Right lobe of liver (tissue), 6 donors: ENCODE data around the gene MAPK8. TPM values are rescaled to one million over a fixed set of nuclear protein-coding genes. Genes with fewer than 3 reads are reported as not detected.

ENCODE experiments used
- ATAC-seq, 4 donors: fragments of 200-7000 bp; cut with Tn5 transposase; one replicate each; pipeline ENCODE4 v1.9.1; 2020; ENCODE audit warnings: mild to moderate bottlenecking in 4 of 4, moderate library complexity in 4 of 4
- DNase-seq, 3 donors: peaks; one replicate each; pipeline ENCODE4 v3.0.0-alpha.2; 2020
- H3K27ac ChIP-seq, 3 donors: fragments of 200-600 bp; one replicate each; pipeline ENCODE4 v1.8.0; 2022
- H3K27me3 ChIP-seq, 2 donors: fragments of 200-600 bp; one replicate each; pipeline ENCODE4 v1.8.0; 2022
- H3K36me3 ChIP-seq, 4 donors: fragments of 200-600 bp; sonication (generic) in 1 of 4; one replicate each; pipeline versions ENCODE4 v1.5.1 to v1.8.0; 2017 to 2022; ENCODE audit warnings: control low read depth in 1 of 4
- H3K4me1 ChIP-seq, 4 donors: fragments of 200-600 bp; sonication (generic) in 1 of 4; one replicate each; pipeline versions ENCODE4 v1.5.1 to v1.8.0; 2017 to 2022; ENCODE audit warnings: control low read depth in 1 of 4
- H3K4me3 ChIP-seq, 3 donors: fragments of 200-600 bp; one replicate each; pipeline ENCODE4 v1.8.0; 2022
- H3K9me3 ChIP-seq, 4 donors: fragments of 200-600 bp; sonication (generic) in 1 of 4; one replicate each; pipeline versions ENCODE4 v1.5.1 to v1.8.0; 2017 to 2022; ENCODE audit warnings: control low read depth in 1 of 4
- CTCF ChIP-seq, 4 donors: fragments of 200-600 bp in 3 of 4; fragments of 450-650 bp in 1 of 4; IDR thresholded peaks; one replicate each; pipeline versions ENCODE4 v1.5.1 to v1.8.0; 2016 to 2022; ENCODE audit warnings: antibody characterized with exemption in 4 of 4, mild to moderate bottlenecking in 2 of 4
- POLR2A ChIP-seq: fragments of 450-650 bp; IDR thresholded peaks from one replicate; pipeline ENCODE4 v1.6.1; 2017; ENCODE audit warnings: antibody characterized with exemption, mild to moderate bottlenecking
- WGBS: methylation state at CpG from one replicate; pipeline ENCODE4 v1.1.6; 2018; ENCODE audit warnings: low coverage, low lambda C conversion rate; ENCODE audit not compliant: insufficient coverage; ENCODE audit errors: missing lambda C conversion rate; 5-methylcytosine and 5-hydroxymethylcytosine counted together
- intact Hi-C, 2 donors: fragments of 100-400 bp; cut with DNase I; formaldehyde crosslinking; loops; one replicate each; pipeline versions ENCODE4 v1.11.2 to v1.14.1; 2022
- total RNA-seq, 6 experiments: library from RNA; depleted of rRNA in 2 of 6; stranded (reverse); fragments of >200 nt in 2 of 6; fragmentation: NEBNext Ultra II Directional in 3 of 6; extraction: Animal tissue kit (Norgen Biotek cat#: 25700) in 3 of 6; gene quantifications; one replicate each; pipeline versions ENCODE4 v1.1.0 to v1.2.4, GENCODE V29; 2016 to 2023
- donor health status: DM: no; HTN: yes; CAD: no.
- donor health status: DM: no; HTN: no; CAD: no.
- donor health status: DM: no; HTN: no; CAD: no.
- donor health status: DM: no; HTN: yes; CAD: no.
- donor health status: DM: no; HTN: yes; CAD: no.

MAPK8 gene
- total RNA-seq, 6 experiments from 2014 or later = 19.1 to 31.6 (median 27.6) TPM

- Histone ChIP-seq H3K4me3 (no peak overlapping the region), H3K4me1 (no peaks in the 10 kb centered on the region), H3K27me3 (no peaks in the 10 kb centered on the region), H3K27ac (no peak overlapping the region), H3K9me3 (no peaks in the 10 kb centered on the region), H3K36me3 (peaks cover 0 to 5% (median 0%) of the 10 kb centered on the region in 4 donors)
- TF ChIP-seq POLR2A = no peak
- TF ChIP-seq CTCF (IDR thresholded peaks at IDR 0.05) = no peak
- intact Hi-C loops = no loop called here
- ATAC-seq (no peak), DNase-seq (no peak)
- 98% methylated on average over 6 of the region's 6 CpGs for WGBS
Observed at GRCh38 chr10:48410503-48410902, 104.0 kb downstream of the MAPK8 start.

- Histone ChIP-seq H3K27me3 (no peaks in the 10 kb centered on the region), H3K27ac (no peak overlapping the region), H3K36me3 (peaks cover 0 to 5% (median 0%) of the 10 kb centered on the region in 4 donors), H3K4me1 (no peaks in the 10 kb centered on the region), H3K9me3 (no peaks in the 10 kb centered on the region), H3K4me3 (no peak overlapping the region)
- no peak for ATAC-seq
- intact Hi-C loops = no loop called here
- TF ChIP-seq POLR2A (no peak), CTCF (IDR thresholded peaks at IDR 0.05) (no peak)
- DNase-seq = no peak
- WGBS = 100% methylated on average over 2 of the region's 2 CpGs
Observed at GRCh38 chr10:48411510-48411909, 105.0 kb downstream of the MAPK8 start.

GRCh38 chr10:48412081-48412480, 105.6 kb downstream of the MAPK8 start:
- no peaks in the 10 kb centered on the region for H3K27me3 ChIP-seq
- H3K4me1 ChIP-seq = no peaks in the 10 kb centered on the region
- no peaks in the 10 kb centered on the region for H3K9me3 ChIP-seq
- WGBS = 100% methylated on average over 3 of the region's 3 CpGs
- DNase-seq (no peak), ATAC-seq (no peak)
- no peak overlapping the region for H3K27ac ChIP-seq
- TF ChIP-seq CTCF (IDR thresholded peaks at IDR 0.05) (no peak), POLR2A (no peak)
- intact Hi-C loops = no loop called here
- H3K4me3 ChIP-seq = no peak overlapping the region
- peaks cover 0 to 5% (median 0%) of the 10 kb centered on the region in 4 donors for H3K36me3 ChIP-seq

- Histone ChIP-seq H3K4me1 (no peaks in the 10 kb centered on the region), H3K9me3 (no peaks in the 10 kb centered on the region), H3K27me3 (no peaks in the 10 kb centered on the region), H3K4me3 (no peak overlapping the region), H3K36me3 (peaks cover 0 to 5% (median 0%) of the 10 kb centered on the region in 4 donors), H3K27ac (no peak overlapping the region)
- ATAC-seq = no peak
- WGBS = 89% methylated on average over 4 of the region's 4 CpGs
- intact Hi-C loops = no loop called here
- DNase-seq = no peak
- TF ChIP-seq CTCF (IDR thresholded peaks at IDR 0.05) (no peak), POLR2A (no peak)
Observed at GRCh38 chr10:48412933-48413332, 106.5 kb downstream of the MAPK8 start.

GRCh38 chr10:48414160-48414559, 107.7 kb downstream of the MAPK8 start:
- Histone ChIP-seq H3K4me1 (no peaks in the 10 kb centered on the region), H3K36me3 (peaks cover 0 to 5% (median 0%) of the 10 kb centered on the region in 4 donors), H3K27me3 (no peaks in the 10 kb centered on the region), H3K4me3 (no peak overlapping the region), H3K9me3 (no peaks in the 10 kb centered on the region), H3K27ac (no peak overlapping the region)
- ATAC-seq (no peak), DNase-seq (no peak)
- intact Hi-C loops = no loop called here
- 100% methylated on average over 1 of the region's 1 CpG for WGBS
- no peak for TF ChIP-seq POLR2A
- no peak for TF ChIP-seq CTCF (IDR thresholded peaks at IDR 0.05)
